Hepatic stellate cell (primary cell): ENCODE results near the gene FOXP2.
"Not testable (repeated sequence)": the region's sequence is repeated elsewhere in the genome, so short reads cannot be mapped to it uniquely, and the experiment has no call there.

Experiments used
- DNase-seq: peaks from one replicate; pipeline ENCODE4 v3.0.0; 2011; ENCODE audit warnings: low spot score

Gene FOXP2

DNA sequence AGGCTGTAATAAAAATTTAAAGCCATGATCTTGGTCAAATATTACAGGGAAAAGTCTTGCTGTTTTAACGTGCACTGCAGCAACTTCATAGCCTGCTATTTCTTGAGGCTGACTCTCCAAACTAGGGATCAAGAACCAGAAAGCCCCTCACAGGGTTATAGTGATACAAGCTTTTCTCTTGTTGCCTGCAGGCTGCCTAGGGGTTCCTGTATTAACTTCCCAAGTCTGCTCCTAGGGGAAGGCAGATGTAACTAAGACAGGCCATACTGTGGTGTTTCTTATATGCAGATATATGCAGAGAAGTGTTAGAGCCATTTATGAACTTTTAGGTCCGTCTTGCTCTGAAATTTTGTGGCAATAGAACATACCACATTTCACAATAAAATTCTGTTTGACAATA, 175.7 kb downstream of the FOXP2 start:
- DNase-seq, result no peak

DNA sequence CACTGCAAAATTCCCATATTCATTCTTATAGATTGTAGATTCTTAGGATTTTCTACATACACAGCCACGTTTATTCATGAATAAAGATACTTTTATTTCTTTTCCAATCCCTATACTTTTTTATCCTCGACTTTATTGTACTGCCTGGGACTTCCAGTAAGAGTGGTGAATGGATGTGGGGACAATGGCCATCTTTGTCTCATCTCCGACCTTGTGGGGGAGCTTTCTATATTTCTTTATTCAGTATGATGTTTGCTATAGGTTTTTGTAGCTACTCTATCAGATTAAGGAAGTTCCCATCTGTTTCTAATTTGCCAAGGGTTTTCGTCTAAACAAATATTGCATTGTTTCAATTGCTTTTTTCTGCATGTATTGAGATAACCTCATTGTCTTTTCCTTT, 184.3 kb downstream of the FOXP2 start:
- no peak for DNase-seq

DNA sequence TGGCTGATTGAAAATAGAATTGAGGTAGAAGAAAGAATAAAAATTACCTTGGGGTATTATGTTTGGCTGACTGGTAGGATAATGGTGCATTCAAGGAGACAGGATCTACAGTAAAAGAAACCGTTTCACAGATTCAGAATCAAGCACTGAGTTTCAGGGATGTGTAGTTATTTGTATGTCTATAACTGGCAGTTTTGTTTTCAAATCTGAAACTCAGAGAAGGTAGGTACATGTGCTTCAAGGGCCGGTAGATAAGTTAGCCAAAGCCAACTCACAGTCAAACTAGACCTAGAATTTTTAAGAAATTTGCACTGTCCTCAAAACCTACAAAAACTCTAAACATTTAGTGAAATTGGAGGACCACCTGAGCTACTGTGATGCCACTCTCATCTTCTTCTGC, 191.5 kb downstream of the FOXP2 start:
- no peak for DNase-seq

DNA sequence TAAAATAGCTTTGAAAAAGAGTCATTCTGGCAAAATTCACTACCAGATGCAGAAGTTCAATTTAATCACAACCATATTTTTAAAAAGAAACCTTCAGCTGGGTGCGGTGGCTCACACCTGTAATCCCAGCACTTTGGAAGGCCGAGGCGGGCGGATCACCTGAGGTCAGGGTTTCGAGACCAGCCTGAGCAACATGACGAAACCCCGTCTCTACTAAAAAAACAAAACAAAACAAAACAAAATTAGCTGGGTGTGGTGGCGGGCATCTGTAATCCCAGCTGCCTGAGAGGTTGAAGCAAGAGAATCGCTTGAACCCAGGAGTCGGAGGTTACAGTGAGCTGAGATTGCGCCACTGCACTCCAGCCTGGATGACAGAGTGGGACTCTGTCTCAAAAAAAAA, 194.2 kb downstream of the FOXP2 start:
- not testable (repeated sequence) for DNase-seq

DNA sequence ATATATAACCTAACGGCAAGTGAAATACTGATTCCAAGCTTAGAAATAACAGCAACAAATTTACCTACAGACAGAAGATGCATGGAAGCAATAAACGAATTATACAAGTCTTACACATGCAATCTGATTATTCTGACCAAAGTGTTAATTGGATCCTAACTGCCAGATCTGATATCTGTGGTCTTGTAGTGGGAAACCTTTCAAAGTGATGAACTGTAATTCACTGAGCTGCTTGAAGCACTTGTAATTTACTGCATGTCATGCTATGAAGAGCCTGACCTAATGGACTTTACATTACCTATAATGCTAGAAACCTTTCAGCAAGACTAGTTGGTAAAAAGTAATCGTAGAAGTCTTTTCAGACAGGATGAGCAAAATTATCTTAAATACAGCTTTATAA, 205.6 kb downstream of the FOXP2 start:
- no peak for DNase-seq

DNA sequence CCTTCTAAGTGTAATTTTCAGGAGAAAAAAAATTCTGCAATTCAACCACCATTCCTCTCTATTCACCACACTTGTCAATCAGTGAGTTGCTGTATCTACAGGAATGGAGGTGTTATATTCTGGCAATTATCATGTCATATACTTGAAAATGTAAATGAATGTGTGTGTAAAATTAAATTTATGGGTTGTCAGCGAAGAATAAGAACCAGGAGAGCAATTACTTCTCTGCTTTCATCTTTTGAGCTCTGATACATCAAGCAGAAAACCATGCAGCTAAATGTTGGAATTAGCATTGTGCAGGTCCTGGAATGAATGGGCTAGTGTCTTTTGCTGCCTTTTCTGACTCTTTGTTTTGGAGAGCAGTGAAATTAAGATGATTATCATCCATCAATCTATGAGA, 207.6 kb downstream of the FOXP2 start:
- no peak for DNase-seq

DNA sequence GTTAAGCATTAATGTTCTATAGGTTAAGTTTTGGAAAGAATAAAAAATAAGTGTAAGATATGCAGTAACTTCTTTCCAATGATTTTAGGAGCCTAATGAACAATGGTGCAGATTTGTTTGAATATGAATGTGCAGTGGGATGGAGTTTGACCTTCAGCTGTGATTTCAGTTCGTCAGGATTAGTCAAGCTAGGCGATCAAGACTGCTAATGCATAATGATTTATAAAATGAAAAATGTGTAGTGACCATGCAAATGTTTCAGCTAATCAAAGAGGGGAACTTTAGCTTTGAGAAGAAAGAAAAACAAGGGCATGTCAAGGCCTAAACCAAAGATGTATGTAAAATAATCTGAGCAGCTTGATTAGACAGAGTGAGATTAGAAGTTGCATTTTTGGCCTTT, 208.5 kb downstream of the FOXP2 start:
- DNase-seq, result no peak

DNA sequence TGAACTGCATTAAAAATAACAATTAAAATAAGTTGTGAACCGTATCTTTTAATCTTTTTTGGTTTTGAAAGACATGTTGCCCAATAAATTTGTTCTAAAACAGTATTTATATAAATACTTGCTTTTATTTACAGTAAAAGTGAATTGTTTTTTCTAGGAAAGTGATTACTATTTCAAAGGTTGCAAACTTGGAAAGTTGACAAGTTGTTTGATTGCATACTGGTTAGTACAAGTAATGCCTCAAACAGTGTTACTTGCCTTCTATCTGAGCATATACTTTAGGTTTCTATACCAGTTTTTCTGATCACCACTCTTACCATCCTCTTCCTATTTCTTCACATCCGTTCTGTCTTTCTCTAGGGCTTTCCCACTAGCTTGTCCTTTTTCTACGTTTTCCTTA, 212.6 kb downstream of the FOXP2 start:
- no peak for DNase-seq

DNA sequence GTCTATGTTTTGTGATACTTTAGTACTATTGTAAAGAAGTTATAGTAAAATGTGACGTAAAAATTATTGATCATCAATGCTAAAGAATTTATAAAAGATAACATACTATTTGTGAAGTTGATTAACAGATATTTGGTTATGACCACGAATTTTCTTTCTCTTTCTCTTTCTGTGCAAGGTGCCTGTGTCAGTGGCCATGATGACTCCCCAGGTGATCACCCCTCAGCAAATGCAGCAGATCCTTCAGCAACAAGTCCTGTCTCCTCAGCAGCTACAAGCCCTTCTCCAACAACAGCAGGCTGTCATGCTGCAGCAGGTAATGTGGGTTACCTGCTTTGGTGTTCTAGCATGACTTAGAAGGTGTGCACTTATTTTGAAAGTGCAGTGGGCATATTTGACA, 213.7 kb downstream of the FOXP2 start:
- no peak for DNase-seq

DNA sequence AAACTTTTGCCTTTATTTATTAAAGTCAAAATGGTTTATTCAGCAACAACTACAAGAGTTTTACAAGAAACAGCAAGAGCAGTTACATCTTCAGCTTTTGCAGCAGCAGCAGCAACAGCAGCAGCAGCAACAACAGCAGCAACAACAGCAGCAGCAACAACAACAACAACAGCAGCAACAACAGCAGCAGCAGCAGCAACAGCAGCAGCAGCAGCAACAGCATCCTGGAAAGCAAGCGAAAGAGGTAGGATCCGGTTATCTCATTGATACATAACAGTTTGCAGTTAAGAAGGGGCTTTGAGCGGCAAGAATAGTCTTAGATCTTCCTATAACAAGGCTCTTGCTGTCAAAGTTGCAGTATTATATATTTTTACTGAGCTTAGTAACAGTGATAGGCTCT, 215.1 kb downstream of the FOXP2 start:
- DNase-seq, result no peak

DNA sequence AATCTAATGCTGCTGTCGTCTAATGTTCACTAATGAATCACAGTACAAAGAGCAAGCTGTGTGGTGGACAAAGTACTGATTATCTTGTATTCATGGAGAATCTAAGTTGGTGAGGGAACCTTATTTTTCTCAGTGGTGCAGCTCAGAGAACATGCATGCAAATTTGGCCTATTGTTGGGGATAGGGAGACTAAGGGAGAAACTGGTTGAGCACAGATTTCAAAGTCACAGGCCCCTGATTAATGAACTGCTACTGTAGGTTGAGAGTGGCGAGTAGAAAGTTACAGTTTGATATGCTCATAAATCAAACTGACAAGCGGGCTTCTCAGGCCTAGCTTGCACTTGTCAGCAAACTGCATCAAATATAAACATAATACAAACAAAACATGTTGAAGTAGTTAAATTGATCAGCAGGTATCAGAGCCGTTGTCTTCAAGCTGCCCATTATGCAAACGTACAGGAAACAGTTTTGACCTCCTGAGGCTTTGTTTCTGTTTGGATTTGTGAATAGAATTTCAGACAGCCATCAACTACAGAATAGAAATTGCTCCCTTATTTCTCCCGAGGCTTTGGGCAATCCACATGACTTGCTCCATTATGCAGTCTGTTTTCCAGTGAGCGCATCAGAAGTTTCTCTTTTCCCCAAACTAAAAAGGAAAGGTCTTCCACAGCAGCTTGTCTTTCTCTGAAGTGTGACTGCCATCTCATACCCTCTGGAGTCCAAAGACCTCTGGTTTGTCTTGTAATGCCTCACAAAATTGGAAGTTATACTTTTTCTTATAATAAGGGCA, 215.8 kb downstream of the FOXP2 start:
- DNase-seq, result no peak

DNA sequence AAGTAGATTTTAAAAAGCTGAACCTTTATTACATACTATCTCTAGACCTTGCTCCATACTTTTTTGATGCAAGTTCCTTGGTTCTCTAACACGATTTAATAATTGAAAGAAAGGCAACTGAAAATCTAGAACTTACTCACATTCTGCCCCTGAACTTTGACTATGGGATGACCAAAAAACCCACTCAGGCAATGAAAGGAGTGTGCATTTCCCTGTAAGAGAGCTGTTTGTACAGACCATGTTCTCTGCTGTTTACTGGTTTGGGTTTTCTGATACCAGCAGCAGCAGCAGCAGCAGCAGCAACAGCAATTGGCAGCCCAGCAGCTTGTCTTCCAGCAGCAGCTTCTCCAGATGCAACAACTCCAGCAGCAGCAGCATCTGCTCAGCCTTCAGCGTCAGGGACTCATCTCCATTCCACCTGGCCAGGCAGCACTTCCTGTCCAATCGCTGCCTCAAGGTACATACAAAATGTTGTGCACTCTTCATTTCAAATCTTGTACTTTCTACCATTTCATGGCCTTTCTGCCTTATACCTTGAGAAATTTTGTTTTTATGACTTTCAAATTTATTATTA, 216.7 kb downstream of the FOXP2 start:
- DNase-seq, result no peak

DNA sequence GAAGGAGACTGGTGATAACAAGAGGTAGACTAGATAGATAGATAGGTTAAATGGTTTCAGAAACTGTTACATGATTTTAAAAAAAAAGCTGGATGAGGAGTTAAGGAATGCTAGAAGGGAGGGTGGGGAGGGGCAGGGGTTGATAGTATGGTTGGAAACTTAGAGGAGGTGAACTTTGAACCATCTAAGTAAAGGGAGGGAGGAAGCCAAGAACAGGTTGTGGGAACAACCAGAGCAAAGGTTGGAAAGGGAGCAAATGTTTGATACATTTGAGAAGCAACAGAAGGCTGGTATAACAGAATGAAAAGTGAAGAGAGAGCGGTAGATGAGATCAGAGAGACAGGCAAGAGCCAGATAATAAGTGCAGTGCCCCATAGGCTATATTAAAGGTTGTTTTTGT, 224.8 kb downstream of the FOXP2 start:
- DNase-seq, result no peak

DNA sequence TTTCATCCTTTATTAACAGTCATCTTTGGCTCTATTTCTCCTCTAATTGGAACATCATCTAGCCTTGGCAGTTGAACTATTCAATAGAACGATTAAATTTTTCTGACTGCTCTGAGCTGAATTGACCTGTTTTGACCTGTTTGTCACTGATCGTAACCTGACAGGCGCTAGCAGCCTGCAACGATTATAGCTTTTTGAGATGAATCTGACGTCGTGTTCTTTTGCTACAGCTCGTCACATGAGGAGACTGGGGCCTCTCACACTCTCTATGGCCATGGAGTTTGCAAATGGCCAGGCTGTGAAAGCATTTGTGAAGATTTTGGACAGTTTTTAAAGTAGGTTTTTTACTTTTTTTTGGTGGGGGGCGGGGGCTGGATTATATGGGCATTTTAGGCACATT, 229.8 kb downstream of the FOXP2 start:
- DNase-seq, result no peak

DNA sequence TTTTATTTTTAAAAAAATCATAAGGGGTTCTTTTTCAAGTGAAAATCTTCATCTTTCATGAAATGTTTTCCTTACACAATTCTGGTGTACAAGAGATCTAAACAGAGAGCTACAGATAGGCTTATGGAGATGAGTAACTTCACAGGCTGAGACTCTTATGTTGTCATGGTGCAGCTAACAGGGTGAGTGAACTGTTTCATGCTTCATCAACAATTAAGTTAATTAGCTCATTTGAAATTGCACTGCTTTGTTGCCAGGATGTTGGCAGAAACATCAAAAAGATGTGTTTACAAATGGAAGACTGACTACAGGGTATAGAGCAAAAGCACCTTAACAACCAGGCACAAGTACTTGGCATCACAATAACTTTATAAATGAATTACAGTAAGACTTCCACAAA, 230.8 kb downstream of the FOXP2 start:
- no peak for DNase-seq

DNA sequence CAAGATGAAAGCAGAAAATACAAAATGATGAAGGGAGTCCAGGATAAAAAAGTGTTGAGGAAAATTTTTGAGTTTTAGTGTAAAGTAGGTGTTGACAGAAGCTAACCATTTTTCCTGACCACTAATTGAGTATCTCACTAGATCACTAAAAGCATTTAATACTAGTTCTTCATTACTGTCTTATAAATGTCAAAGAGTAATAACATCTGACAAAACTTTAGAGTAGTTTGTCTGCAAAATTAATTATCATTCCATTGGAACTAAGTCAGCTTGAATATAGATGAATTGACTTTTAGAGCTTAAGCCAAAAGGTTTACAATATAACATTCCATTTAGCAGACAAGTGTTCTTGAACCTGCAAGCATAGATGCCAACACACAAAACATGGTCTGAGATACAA, 232.9 kb downstream of the FOXP2 start:
- DNase-seq, result no peak

DNA sequence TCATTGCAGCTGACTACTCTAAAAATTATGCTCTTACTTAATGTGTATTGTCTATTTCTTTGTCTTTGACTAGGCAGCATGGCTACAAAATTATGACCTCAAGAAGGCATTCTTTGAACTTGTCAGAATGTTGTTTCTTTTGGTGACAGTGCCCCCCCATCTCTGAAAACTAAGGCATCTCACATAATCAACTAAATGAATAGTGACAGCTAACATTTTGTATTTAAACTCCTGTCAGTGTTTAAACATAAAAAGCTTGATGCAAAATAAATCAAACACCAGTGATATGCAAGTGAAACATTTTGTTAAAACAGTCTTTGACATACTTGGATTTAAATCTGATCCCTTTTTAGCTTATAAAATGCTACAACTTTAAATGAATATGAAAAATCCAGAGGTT, 233.5 kb downstream of the FOXP2 start:
- no peak for DNase-seq

DNA sequence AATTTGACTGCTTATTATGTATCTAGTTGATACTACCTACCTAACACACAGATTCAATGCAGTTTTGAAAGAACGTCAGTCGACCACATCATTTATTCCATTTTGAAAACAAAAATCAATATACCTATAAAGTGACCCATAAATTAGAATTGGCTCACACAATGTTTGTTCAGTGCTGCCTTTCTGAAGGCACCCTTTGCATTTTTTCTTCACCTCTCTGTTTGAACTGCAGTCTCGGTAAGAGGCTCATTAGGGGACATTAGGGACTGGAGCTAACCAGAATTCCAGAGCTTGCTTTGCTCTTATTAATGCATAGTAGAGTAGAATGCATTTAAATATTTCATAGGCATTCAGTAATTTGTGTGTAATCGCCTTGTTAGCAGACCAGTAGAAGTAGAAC, 234.1 kb downstream of the FOXP2 start:
- no peak for DNase-seq

DNA sequence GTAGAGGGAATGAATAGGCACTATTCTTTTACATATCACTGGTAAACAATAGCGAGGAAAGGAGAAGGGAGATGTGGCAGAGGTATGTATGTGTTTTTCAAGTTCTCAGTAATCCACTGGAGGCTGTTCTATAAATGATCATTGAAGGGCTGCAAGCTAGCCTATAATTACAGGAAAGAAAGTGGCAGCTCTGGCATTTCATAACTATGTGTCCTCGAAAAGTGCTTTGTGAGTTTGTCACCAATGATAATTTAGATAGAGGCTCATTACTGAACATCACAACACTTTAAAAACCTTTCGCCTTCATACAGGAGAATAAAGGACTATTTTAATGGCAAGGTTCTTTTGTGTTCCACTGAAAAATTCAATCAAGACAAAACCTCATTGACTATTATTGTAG, 235.1 kb downstream of the FOXP2 start:
- DNase-seq, result no peak

DNA sequence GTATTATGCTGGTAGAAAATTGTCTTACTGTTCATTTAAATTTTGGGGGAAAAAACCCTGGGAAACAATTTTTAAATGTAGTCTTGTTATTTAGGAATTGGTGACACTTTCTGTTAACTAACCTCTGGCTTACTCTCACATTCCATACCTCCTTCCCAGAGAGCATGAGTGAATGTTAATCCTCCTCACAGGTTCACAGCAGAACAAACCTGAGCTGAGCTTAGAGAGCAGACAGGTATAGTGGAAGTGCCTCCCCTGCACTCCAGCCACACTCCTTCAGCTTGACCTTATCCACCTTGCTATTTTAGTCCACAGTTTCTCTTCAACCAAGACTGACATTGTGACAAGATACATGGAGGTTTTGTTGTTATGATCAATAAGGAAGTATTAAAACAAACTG, 235.9 kb downstream of the FOXP2 start:
- DNase-seq, result no peak

DNA sequence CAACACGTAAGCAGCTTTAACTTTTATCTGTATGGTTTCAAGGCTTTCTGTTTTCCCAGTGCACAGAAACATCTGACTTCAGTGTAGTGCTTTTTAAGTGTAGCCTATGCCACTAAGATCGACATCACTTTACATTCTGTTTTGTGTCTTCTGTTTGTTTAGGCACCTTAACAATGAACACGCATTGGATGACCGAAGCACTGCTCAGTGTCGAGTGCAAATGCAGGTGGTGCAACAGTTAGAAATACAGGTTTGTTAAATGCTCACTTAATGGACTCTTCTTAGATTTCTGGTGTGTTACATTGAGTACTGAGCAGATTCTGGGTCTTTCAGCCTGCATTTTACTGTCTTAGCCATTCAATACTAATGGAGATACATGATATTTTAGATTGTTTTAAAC, 237.4 kb downstream of the FOXP2 start:
- DNase-seq, result no peak

DNA sequence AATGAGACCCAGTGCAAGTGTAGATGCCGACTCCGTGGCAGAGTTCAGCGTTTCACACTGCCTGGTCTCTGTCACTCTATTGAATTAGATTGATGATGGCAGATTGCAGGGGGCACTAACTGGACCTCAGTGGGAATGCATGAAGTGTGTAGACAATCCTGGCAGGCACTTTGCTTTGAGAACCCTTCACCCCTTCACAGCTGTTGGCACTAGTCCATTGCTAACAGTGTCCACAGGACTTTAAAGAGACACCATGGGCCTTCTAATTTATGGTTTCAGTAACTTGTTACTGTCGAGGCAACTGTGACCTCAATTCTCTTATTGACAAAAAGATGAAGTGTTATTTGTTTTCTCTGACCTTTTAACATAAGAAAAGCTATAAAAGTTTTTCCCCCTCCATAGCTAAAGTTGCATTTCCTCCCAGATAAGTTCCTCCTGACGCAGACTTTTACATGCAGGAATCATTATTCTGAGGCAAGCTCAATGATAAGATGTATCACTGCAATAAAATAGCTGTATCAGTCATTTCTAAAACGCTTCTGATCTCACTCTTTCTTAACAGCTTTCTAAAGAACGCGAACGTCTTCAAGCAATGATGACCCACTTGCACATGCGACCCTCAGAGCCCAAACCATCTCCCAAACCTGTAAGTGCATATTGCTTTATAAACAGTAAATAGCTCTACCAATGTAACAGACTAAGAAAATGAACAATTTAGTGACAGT, 238.9 kb downstream of the FOXP2 start:
- no peak for DNase-seq

DNA sequence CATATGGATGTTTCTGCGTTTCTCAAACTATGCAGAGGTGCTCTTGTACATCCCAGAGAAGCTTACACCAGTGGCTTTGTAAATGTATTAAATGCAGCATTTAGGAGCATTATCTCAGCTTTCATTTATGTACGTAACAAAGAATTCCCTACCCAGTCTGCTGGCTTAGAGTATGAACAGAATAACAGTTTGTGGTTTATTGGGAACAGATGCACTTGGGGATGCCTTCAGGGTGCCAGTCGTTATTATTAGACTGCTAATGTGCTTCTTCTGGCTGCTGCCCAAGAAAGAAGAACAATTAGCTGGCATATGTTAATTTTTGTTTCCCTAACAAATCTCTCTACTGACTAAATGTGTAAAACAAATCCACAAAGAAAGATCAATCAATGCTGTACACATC, 241.9 kb downstream of the FOXP2 start:
- no peak for DNase-seq

DNA sequence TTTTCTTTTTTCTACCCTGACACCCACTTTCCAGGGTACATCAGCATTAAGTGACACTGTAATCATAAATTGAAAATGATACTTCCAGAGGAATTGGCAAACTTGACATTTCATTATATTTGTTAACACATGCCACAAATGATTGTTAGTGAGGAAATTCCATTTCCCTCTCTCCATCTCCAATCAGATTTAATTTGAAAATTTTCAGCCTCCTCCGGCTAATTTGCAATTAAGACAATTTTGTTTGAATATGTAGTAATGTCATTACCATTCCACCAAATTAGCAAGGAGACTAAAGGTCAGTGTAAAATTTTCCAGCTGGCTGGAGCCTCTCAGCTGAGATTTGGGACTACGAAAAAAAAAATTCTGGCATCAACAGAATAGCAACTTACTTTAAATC, 242.7 kb downstream of the FOXP2 start:
- no peak for DNase-seq
